Thyroid gland (tissue), 4 donors: ENCODE measurements around the gene IL36A.

Experiments used
- POLR2A ChIP-seq, 2 donors: fragments of 450-650 bp; IDR thresholded peaks; one replicate each; pipeline ENCODE4 v1.6.1; 2017; ENCODE audit warnings: antibody characterized with exemption in 2 of 2, mild to moderate bottlenecking in 2 of 2, moderate library complexity in 1 of 2
- TF ChIP-seq, protein P1 (sequence below), 6 experiments: fragments of 200-600 bp in 3 of 6; fragments of 450-650 bp in 3 of 6; sonication (generic) in 3 of 6; IDR thresholded peaks; one replicate each; pipeline ENCODE4 v1.5.1; 2016 to 2019; ENCODE audit warnings: antibody characterized with exemption in 6 of 6, mild to moderate bottlenecking in 2 of 6, inconsistent platforms in 1 of 6, moderate library complexity in 1 of 6

GRCh38 chr2:112995346-112995920, 9.8 kb upstream of the IL36A start:
- TF ChIP-seq, protein P1, sequence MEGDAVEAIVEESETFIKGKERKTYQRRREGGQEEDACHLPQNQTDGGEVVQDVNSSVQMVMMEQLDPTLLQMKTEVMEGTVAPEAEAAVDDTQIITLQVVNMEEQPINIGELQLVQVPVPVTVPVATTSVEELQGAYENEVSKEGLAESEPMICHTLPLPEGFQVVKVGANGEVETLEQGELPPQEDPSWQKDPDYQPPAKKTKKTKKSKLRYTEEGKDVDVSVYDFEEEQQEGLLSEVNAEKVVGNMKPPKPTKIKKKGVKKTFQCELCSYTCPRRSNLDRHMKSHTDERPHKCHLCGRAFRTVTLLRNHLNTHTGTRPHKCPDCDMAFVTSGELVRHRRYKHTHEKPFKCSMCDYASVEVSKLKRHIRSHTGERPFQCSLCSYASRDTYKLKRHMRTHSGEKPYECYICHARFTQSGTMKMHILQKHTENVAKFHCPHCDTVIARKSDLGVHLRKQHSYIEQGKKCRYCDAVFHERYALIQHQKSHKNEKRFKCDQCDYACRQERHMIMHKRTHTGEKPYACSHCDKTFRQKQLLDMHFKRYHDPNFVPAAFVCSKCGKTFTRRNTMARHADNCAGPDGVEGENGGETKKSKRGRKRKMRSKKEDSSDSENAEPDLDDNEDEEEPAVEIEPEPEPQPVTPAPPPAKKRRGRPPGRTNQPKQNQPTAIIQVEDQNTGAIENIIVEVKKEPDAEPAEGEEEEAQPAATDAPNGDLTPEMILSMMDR (IDR thresholded peaks at IDR 0.05) = no peak
- no peak for TF ChIP-seq POLR2A (IDR thresholded peaks at IDR 0.05)
